DND-41 (cell line): ENCODE data around the gene AFAP1.

Experiments
- CTCF ChIP-seq: IDR thresholded peaks from 2 replicates; pipeline ENCODE4 v1.5.1; 2012; ENCODE audit warnings: borderline replicate concordance, low read length, moderate library complexity, mild to moderate bottlenecking; ENCODE audit not compliant: poor library complexity, severe bottlenecking; ENCODE audit errors: extremely low read depth
- EZH2 ChIP-seq: IDR thresholded peaks from 3 replicates; pipeline ENCODE4 v1.6.1; 2012; ENCODE audit warnings: borderline replicate concordance, low read depth, mild to moderate bottlenecking, moderate library complexity, low read length, inconsistent platforms; ENCODE audit not compliant: severe bottlenecking

DNA sequence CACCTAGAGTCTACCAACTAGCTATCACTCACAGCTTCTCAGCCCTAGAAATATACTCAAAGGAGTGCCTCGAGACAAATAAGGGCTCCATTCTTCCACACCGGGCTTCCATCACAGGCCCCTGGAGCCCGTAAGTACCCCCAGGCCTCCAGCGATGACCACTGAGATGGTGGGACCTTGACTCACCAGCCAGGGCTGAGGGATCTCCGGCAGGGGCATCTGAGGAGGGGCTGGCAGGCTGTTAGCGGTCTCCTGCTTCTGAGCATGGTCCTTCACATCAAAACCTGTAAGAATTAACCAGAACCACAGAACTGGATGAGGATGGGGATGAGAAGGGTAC is 71.3 kb downstream of the AFAP1 start:
- TF ChIP-seq CTCF, result no peak
- TF ChIP-seq EZH2, result no peak
